GM18505 (cell line): ENCODE data around the gene ZNF581.

ENCODE experiments used
- ATAC-seq: cut with Tn5 transposase; IDR thresholded peaks from one replicate; pipeline ENCODE4 v1.9.1; 2021; ENCODE audit not compliant: unreplicated experiment
- POLR2A ChIP-seq: IDR thresholded peaks from 4 replicates; pipeline ENCODE4 v1.6.1; 2011; ENCODE audit warnings: borderline replicate concordance; ENCODE audit not compliant: insufficient read depth, insufficient read length; ENCODE audit errors: extremely low read depth

The ZNF581 gene, protein sequence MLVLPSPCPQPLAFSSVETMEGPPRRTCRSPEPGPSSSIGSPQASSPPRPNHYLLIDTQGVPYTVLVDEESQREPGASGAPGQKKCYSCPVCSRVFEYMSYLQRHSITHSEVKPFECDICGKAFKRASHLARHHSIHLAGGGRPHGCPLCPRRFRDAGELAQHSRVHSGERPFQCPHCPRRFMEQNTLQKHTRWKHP

DNA sequence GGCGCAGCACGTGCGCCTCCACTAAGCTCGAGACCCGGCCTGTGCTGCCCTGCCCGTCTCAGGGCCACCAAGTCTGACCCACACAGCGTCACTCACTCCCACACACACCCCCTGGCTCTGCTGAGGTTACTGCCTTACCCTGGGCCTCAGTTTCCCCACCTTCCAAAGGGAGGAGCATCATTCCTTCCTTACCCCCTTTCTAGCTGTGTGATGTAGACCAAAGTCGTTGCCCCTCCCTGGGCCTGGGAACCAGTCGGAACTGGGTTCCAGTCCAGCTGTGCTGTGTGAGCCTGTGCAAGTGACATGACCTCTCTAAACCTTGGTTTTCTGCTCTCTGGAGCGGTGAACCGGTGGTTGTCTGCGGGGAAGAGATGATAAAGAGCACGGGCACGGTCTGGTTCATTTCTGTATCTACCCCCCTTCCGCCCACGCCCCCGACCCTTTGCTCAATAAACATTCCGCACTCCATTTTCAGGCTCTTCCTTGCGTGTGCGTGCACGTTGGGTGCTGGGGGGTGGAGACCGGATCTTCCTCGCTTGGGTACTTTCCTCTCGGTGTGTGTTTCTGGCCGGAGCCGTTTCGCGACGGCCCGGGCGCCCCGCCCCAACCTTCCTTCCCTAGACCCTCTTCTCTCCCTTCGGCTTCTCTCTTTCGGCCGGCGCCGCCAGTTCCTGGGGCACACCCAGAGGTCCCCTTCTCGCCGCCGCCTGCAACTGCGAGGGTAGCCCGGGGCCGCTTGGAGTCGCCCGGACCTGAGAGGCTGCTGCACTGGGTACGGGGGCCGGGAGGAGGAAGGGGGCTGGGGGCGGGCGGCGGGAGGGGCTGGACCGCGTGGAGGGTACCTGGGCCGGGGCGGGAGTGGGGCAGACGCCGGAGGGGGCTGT lies at the start of gene ZNF581:
Gene ZNF581, plus strand, starts transcription at position 647 of the 884 bp plus-strand sequence. CDS start 923 bp downstream, outside the sequence.
- TF ChIP-seq POLR2A: peak; percentile 61
- no peak for ATAC-seq

DNA sequence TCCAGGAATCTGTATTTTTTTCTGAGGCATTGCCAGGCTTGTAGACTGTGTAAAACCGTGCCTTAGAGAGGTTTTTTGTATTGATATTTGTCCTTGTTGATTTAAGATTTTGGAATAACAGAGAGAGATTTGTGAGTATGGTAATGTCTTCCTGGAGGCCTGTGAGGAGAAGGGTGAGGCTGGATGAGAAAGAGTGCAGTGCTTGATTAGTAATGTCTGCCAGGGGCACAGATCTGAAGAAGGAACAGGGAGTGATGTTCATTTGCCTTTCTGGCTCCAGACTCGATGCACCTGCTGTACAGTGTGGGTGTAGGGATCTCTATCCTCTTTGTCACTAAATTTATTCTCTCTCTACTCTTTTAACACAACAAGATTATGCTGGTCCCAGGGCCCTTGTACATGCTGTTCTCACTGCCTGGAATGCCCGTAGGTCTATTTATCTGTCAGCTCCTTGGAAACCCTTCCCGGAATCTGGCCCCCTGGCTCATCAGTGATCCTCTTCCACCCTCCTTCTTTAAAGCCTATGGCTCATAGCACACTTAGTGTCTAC lies 48.4 kb upstream of the ZNF581 start:
- no peak for TF ChIP-seq POLR2A
- ATAC-seq: no peak

DNA sequence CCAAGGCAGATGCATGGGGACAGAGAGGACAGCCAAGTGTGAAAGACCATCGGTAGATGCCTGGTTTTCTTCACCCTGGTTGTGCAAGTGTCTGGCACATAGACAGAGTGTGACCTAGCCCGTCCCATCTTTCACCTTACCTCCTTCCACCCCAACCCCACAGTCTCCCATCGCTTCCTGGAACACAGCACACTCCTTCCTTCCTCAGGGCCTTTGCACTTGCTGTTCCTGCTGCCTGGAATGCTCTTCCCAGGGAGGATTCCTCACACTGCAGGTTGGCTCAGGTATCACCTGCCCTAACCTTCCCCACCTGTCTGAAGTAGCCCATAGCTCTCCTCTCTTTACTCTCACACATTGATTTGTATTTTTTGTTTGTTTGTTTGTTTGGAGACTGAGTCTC lies 47.1 kb upstream of the ZNF581 start:
- TF ChIP-seq POLR2A: no peak

DNA sequence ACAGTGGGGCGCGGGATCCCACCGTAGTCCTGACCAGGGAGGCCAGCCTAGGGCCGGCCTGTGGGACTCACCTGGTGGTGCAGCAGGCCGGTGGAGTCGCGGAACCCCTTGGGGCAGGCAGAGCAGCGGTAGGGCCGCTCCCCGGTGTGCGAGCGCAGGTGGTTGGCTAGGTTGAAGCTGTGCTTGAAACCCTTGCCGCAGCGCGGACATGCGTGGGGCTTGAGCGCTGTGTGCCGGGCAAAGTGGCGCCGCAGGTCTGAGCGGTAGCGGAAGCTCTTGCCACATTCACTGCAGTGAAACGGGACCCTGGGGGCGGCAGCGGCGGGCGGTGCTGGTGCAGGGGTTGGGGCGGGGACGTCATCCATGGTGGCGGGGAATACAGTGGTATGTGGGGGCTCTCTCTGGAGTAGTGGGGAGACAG lies 45.9 kb upstream of the ZNF581 start:
- no peak for TF ChIP-seq POLR2A
- no peak for ATAC-seq

More for the DNA sequence above, 47.1 kb upstream of the ZNF581 start:
- no peak for ATAC-seq

DNA sequence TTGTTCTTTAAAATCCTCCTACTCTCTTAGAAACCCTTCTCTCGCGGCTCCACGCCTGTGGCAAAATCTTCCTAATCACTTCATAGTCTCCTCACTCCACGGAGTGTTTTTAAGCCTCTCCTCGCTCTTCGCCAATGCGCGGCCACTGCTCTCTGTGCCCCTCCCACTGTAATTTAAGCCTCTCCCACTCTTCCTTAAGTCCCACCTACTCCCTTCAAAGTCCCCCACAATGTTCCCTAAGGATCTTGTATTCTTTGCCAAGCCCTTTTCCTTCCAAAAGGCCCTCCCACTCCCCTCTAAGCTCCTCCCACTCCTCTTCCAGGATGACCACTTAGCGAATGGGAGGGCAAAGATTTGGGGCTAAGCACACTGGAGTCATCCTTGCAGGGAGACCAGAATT lies 45.4 kb upstream of the ZNF581 start:
- TF ChIP-seq POLR2A: no peak
- no peak for ATAC-seq

DNA sequence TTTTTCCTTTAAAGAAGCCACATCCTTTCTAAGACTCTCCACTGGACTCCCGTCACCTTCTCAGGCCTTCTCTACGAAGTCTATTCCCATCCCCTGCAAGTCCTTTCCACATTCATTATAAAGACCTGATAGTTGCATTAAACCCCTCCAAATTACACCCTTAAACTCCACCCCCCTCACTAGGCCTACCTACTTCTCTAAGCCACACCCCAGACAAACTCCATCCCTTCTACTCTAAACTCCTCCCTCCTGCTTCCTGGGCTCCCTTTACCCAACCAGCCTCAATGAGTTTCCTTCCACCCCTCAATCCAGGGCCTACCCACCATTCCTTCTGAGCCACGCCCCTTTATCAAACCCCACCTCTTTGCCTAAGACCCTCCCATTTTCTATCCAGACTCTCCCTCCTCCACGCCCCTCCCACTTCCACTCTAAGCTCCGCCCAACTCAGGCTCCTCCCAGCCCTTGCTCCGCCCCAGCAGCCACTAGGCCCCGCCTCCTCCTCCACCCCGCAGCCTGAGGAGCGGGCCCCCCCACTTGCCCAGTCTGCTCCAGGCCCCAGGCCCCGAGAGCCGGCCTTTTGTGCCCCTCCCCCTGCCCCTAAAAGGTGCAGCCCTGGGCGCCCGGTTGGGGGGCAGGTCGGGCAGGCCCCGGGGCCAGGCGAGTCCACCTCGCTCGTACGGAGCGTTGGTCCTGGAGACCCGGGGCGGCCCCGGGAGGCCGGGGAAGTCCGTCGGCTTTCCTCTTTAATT lies 44.6 kb upstream of the ZNF581 start:
- peak; percentile 56 for ATAC-seq
- TF ChIP-seq POLR2A: peak; percentile 68

DNA sequence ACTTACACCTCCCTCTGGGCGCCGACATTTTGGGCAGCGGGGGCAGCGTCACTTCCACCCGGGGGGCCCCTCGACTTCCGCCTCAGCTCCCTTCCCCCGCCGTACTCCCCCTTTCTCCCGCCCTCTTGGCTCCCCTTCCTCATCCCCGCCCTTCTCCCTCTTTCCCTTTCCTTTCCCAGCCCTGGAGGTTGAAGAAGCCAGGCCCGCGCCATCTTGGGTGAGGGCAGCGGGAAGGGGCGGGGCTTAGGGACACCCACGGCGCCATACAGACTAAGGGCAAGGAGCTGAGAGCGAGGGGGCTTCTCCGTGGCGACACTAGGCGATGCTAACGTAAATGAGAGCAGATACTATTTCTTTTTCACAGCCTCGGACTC lies 44.0 kb upstream of the ZNF581 start, which contains the start of gene FIZ1:
Gene FIZ1, minus strand, starts transcription at position 50 of the 374 bp plus-strand sequence. CDS start 1,652 bp downstream, outside the sequence.
- ATAC-seq: peak; percentile 44
- TF ChIP-seq POLR2A: no peak

DNA sequence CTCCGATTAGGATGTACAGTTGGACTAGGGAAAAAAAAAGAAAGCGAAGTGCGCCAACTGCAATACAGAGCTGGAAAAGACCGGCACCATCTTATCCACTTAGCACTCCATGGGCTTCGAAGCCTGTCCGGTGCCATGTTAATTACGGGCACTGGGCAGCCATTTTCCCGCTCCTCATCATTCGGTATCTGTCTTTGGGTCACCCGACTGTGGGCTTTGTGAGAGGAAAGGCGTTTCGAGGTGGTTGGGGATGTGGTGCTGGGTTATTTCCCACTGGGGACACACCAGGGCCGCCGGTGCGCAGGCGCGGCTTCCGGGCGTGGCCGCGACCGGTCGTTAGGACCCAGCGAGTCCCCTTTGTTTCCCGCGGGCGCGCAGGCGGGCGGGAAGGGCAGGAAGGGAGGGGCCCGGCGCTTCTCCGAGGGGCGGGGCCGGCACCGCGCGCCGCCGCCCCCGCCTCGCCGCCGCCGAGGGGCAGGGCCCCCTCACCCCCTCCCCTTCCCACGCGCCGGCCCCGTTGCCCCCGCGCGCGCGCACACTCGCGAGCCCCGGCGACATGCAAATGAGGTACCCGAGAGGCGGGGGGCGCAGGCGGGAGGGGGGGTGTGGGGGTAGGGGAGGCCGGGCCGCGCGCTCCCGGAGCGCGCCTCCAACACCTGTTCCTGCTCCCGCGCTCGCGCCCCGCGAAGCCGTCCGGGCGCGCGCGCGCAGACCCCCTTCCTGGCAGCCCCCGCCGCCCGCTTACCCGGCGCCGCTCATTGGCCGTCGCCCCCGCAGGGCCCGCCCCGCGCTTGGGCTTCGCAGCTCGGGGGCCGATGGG lies 43.4 kb upstream of the ZNF581 start, which contains the start of gene ZNF524:
Gene ZNF524, plus strand, starts transcription at position 447 of the 820 bp plus-strand sequence. CDS start 1,825 bp downstream, outside the sequence.
- TF ChIP-seq POLR2A: no peak
- peak; percentile 35 for ATAC-seq

DNA sequence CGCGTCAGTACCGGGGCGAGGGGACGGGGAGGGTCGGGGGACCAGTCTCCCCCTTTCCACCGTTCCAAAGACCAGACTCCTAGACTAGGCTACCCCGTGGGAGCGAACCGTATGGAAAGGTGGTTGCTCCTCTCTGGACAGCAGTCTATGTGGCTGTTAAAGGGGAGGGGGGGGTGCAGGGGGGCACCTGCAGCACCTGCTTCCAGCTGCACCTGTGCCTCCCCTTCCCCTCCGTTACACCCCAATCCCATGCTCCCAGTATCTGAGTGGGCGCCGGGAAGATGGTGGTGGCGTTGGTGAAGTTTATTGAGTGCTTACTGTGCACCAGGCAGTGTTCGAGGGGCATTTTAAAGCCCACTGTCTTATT lies 42.8 kb upstream of the ZNF581 start:
- ATAC-seq: no peak
- TF ChIP-seq POLR2A: peak; percentile 29

DNA sequence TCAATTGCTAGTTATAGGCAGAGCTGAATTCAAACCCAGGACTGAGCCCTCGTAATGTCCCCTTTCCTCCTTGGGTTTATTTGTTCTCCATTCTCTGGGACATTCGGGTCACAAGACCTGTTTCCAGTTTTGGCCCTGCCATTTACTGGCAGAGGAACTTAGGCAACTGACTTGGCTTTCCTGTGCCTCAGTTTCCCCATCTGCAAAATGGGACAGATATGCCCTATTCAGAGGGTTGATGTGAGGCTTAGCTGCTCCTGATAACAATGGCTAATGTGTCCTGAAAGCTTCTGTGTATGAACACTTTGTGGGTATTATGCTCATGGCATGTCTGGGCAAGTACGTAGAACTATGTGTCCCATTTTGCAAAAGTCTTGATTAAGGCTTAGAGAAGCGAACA lies 42.4 kb upstream of the ZNF581 start:
- TF ChIP-seq POLR2A: no peak
- no peak for ATAC-seq

DNA sequence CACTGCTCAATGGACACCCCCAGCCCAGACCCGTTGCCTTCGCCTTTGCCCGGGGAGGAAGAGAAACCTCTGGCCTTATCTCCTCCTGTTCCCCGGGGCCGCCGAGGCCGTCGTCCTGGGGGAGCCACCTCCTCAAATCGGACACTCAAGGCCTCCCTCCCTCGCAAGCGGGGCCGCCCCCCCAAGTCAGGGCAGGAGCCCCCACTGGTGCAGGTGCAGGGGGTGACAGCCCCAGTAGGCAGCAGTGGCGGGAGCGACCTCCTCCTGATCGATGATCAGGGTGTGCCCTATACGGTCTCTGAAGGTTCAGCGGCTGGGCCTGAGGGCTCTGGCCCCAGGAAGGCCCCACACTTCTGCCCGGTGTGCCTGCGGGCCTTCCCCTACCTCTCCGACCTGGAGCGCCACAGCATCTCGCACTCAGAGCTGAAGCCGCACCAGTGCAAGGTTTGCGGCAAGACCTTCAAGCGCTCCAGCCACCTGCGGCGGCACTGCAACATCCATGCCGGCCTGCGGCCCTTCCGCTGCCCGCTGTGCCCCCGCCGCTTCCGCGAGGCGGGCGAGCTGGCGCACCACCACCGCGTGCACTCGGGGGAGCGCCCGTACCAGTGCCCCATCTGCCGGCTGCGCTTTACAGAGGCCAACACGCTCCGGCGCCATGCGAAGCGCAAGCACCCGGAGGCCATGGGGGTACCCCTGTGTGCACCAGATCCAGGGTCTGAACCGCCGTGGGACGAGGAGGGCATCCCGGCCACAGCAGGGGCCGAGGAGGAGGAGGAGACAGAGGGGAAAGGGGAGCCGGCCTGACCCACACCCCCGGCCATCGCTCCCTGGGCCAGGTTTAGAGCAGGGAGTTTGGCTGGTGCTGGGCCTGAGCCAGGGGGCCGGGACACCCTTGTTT lies 41.1 kb upstream of the ZNF581 start:
- TF ChIP-seq POLR2A: no peak
- no peak for ATAC-seq

DNA sequence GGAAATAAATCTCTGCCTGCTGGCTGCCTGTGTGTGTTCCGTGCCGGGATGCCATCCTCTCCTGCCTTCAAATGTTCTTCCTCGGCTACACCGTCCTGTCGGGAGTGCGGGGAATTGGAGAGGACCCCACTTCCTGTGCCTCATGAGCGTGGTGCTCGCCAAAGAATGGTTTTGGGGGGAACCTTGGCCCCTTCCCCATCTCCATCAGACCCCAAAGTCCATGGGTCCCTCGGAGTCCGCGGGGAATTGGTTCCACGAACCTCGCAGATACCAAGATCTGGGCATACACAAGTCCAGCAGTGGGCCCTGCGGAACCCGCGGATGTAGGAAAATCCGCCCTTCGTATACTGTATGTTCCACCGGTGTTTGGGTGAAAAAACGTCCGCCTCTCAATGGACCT lies 40.3 kb upstream of the ZNF581 start:
- no peak for ATAC-seq
- no peak for TF ChIP-seq POLR2A
